PC-9 (cell line): Measurements from ENCODE around the gene CAPN9.

Experiments
- EZH2 ChIP-seq: fragments of 200-600 bp; sonication (generic); IDR thresholded peaks from 2 replicates; pipeline ENCODE4 v1.8.0; 2017; ENCODE audit warnings: antibody characterized with exemption, low read depth
- TF ChIP-seq, protein P1 (sequence below): fragments of 200-600 bp; sonication (generic); conservative IDR thresholded peaks from 2 replicates; pipeline ENCODE4 v1.6.1; 2017; ENCODE audit warnings: mixed run types, antibody characterized with exemption, mild to moderate bottlenecking, moderate library complexity

DNA sequence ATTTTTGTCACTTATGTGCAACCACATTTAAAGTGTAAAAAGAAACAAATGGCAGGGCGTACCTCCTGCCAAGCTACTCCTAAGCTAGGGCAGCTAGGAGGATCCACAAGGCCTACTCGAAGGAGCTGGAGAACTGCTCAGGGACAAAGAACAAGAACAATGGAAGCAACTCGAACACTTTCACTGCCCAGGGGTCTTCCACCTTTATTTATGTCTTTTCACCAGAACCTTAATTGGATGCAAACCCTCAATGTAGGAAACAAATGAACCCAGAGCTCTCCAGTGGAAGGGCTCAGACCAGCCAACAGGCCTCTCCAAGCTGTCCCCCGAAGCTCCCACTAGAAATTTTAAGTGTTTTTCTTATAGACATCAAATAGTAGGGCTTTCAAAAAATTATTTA is 81.2 kb downstream of the CAPN9 start:
- TF ChIP-seq EZH2: no peak
- TF ChIP-seq, protein P1, sequence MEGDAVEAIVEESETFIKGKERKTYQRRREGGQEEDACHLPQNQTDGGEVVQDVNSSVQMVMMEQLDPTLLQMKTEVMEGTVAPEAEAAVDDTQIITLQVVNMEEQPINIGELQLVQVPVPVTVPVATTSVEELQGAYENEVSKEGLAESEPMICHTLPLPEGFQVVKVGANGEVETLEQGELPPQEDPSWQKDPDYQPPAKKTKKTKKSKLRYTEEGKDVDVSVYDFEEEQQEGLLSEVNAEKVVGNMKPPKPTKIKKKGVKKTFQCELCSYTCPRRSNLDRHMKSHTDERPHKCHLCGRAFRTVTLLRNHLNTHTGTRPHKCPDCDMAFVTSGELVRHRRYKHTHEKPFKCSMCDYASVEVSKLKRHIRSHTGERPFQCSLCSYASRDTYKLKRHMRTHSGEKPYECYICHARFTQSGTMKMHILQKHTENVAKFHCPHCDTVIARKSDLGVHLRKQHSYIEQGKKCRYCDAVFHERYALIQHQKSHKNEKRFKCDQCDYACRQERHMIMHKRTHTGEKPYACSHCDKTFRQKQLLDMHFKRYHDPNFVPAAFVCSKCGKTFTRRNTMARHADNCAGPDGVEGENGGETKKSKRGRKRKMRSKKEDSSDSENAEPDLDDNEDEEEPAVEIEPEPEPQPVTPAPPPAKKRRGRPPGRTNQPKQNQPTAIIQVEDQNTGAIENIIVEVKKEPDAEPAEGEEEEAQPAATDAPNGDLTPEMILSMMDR: no peak
